HL-60/S4 treated with retinoic acid at 250 ng/mL for 4 days and 3 days (cell line): ENCODE measurements around the gene SRP72.

ENCODE experiments used
- in situ Hi-C: fragments of 300-500 bp; cut with MboI; formaldehyde crosslinking; loops from 2 replicates; pipeline ENCODE4 v1.7.0; 2022; ENCODE audit warnings: low sequenced_read_pairs

SRP72 gene

DNA sequence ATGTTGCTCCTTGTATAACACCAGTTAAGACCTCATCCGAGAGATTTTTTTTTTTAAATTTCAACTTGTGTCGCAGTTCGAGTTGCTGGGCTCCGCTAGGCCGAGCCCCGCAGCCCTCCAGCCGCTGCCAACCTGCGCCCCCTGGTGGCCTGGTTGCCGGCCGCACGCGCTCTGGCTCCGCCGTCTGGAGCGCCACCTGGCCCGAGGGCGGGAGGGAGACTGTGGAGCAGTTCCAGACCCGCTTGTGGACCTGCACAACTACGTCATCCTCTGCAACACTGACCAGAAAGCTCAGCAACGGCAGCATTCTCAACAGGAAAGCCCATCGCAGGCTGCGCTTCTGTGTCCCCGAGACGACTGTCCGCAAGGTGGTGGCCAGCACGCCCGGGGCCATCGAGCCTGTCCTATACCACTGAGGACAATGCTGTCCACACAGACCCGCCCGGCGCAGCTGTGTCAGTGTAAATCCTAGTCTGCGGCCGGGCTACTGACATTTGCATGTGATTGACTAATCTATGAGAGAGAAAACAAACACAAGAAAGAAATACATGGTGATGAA, 77.2 kb downstream of the SRP72 start:
- in situ Hi-C loops, result no loop called here

DNA sequence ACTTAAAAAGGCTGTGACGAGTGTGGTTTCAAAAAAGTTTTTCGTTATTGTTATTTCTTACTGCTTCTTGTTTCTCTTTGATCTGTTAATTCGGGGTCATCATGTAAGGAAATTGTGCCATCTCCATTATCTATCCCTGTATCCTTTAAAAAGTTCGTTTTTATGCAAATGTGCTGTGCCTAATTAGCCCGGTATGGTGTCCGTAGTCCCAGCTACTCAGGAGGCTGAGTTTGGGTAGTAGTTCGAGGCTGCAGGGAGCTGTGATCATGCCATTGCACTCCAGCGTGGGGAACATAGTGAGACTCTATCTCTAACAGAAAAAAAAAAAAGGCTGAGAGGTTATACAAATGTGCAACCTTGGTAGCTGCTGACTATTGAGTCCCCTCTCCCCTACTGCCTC, 83.2 kb downstream of the SRP72 start:
- in situ Hi-C loops, result no loop called here

DNA sequence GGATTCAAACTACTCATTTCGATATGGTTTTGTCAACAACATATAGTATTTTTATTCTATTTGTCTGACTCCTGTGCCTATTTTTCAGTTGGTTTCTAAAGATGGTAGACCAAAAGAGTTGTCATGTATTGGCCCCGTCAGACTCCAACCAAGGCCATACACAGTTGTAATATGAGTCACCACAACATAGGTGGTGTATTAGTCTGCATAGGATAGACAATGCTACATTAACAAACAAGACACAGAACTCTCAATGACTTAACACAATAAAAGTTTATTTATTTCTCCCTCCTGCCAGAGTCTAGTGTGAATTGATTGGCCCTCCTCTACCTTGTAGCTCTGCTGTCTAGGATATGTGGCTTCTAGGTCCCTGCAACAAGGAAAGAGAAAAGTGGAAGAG, 84.1 kb downstream of the SRP72 start:
- in situ Hi-C loops, result no loop called here

DNA sequence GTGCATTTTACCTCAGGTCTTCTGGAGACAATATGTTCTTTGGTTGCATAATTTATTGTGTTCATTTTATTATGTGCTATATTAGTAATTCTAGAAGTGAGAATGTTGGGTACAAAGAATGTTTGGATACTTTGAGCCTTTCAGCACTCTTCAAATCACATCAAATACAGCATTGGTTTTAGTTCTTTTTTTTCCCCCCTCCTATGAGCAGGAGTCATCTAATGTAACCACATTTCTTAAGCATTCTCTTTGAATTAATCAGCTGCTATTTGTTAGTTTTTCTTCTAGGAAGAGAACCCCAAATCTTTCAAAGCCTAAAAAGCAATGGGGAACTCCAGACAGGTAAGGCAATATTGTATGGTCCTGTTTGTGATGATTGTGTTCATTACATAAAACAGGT, 84.9 kb downstream of the SRP72 start:
- in situ Hi-C loops, result no loop called here
